HG03135 (cell line): ENCODE results near the gene NR2F6.

Experiments
- ATAC-seq: cut with Tn5 transposase; IDR thresholded peaks from one replicate; pipeline ENCODE4 v1.9.1; 2021; ENCODE audit warnings: mild to moderate bottlenecking, moderate library complexity; ENCODE audit not compliant: unreplicated experiment

The NR2F6 gene

DNA sequence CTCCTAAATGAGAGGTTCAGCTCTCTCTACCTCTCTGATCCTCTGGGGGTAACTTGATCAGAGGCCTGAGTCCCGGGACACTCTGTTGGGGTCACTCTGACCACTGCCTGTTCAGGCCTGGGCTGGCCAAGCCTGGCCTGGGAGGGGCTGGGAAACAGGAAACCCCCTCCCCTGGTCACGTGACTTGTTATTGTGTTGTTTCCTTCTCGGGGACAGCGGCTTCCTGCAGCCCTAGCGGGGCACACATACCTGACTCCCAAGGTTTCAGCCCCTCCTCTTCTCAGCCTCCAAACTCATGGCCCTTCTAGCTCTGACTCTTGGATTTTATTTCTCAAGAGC, 18.9 kb upstream of the NR2F6 start, which contains the start of gene USHBP1:
TSS of gene USHBP1 (minus strand) at position 105 of the 339 bp plus-strand sequence. CDS start 446 bp downstream, outside the sequence.
- no peak for ATAC-seq

DNA sequence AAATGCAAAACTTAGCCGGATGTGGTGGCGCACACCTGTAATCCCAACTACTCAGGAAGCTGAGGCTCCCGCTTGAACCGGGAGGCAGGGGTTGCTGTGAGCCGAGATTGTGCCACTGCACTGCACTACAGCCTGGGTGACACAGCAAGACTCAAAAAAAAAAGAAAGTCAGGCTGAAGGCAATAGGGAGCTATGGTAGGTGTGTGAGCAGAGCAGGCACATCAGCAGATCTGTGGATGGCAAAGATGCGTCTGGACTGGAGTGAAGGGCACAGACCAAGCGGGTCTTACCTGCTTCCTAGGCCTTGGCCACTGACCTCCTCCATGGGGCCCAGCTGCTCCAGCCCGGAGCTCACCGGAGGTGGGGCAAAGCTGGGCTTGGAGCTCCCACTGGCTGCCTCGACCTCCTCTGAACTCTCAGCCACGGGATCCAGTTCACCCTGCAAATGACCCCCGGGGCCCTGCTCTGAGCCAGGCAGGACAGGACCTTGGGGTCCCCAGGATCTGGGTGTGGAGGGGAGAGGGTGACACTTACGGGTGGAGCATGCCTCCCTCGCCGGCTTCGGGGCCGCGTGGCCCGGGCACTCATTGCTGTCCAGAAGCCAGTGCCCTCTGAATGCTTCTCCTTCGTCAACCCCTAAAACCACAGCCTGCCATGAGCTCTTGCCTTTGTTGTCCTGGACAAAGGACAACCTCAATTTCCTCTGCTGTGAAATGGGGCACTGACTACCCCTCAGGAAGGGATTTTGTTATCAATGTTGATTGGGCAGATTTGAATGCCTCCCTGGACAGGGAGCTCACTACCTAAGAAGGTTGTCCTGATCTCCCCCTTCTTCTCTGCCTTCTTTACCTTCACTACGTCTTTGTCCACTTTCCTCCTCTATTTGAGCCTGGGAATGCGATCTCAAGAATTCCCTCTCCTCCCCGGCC, 18.3 kb upstream of the NR2F6 start:
- no peak for ATAC-seq

DNA sequence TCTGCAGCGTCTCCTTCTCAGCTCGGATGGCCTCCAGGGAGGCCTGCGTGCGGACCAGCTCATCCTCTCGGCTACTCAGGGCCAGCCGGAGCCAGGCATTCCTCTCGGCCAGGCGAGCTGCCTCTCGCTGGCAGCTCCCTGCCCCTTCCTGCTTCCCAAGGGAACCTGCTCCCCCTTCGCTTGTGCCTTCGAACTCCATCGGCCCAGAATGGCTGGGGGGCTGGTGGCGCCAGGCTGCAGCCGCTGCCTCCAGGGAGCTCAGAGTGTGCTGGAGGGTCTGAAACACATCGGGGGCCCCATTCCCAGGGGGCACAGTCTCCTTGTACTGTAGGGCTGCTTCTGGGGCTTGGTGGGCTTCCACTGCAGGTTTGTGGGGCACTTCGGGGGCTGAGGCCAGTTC, 16.8 kb upstream of the NR2F6 start:
- ATAC-seq, result no peak

DNA sequence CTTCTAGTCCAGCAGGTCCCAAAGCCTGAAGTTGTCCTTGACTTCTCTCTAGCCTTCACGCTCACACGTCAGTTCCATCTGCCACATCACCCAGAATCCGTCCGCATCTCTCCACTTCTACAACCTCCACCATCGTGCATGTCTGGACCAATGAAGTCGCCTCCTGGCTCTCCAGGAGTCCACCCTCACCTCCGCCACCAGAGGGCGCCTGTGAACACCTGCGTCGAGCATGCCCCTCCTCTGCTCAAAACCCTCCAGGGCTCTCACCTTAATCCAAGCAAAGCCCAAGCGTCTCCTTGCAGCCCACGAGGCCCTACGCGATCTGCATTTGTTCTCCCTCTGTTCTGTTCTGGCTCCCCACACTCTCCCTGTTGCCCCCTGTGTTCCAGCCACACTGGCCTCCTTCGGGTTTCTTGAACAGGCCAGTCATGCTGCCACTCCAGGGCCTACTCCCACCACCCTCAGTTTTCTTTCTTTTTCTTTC, 15.2 kb upstream of the NR2F6 start:
- ATAC-seq, result no peak

DNA sequence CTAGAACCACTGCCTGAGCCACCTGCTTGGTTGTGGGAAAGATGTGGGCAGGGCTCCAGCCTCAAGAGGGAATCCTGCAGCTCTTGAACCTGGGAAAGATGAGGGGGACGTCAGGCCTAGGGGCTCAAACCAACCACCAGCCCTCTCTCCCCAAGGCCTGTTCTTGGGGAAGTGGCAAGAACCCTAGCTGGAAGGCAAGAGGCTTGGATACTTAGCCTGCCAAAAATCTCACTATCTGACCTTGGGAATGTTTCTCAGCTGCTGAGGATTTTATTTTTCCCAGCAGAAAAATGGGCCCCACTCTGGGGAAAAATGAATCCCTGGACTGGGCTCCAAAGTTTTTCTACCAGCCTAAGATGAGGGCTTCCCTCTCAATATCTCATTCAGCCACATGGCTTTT, 14.2 kb upstream of the NR2F6 start:
- ATAC-seq, result no peak

DNA sequence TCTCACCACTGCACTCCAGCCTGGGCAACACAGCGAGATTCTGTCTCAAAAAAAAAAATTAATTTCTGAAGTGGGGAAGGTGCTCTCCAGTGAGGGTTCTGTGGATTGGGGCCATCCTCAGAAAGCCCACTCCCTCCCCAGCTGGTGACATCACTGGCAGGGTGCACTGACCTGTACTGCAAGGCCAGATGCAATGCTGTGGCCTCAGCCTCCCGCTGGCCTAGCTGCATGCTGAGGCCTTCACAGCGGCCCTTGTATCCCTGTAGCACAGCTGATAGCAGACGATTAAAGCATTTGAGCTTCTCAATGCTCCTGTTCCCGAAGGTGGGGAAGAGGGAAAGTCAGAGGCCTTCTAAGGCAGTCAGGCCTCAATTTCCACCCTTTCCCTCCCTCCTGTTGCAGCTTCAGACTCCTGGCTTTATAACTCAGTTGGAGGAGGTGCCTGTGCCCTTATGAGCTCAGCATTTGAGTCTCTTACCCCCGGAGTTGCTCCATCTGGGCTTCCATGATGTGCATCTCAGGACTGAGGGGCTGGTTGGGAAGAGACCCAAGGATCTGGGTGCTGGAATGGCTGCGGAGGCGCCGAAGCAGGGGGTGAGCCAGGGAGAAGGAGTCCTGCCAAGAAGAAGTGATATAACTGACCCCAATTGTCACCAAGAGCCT, 13.5 kb upstream of the NR2F6 start:
- ATAC-seq, result no peak

DNA sequence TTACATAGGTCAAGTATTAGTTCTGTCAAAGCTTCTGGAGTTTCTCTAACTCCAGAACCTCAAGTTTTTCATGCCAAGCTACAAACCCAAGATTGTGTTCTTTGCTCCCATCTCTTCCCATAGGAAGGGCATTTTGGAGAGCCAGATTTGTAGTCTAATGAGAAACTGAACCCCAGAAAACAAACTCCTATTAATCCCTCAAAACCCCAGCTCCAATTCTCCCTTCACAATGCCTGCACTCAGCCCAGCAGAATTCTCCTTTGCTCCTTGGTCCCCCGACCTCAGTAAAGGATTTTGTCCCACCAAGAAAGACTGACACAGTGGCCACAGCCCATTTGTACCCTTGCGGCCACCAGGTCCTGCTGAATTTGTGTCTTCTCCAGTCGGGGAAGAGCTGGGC, 10.4 kb upstream of the NR2F6 start:
- ATAC-seq, result no peak

DNA sequence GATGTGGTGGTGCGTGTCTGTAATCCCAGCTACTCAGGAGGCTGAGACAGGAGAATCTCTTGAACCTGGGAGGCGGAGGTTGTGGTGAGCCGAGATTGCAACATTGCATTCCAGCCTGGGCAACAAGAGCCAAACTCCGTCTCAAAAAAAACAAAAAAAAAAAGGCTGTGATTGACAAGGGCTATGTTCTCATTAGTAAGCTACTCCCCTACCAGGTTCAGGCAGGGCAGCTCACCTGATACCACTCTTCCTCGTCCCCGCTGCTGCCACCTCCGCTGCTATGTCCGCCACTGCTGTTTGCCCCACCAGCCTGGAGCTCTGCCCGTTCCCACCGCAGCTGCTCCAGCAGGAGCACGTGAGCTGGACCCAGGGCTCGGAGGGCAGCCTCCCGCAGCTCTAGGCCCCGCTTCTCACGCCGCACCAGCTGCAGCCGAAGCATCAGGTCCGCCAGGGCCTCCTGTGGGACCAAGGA, 9.5 kb upstream of the NR2F6 start:
- ATAC-seq, result no peak

DNA sequence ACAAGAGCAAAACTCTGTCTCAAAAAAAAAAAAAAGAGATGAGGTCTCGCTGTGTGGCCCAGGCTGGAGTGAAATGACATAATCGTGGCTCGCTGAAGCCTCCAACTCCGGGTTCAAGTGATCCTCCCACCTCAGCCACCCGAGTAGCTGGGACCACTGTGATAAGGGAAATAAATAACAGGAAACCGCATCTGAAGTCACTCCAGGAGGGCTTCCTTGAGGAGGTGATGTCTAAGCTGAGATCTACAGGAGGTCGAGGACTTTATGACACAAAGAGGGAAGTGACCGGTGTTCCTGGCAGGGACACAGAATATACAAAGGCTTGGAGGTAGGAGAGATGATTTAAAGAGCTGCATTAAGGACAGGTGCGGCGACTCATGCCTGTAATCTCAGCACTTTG, 8.9 kb upstream of the NR2F6 start:
- ATAC-seq, result no peak

DNA sequence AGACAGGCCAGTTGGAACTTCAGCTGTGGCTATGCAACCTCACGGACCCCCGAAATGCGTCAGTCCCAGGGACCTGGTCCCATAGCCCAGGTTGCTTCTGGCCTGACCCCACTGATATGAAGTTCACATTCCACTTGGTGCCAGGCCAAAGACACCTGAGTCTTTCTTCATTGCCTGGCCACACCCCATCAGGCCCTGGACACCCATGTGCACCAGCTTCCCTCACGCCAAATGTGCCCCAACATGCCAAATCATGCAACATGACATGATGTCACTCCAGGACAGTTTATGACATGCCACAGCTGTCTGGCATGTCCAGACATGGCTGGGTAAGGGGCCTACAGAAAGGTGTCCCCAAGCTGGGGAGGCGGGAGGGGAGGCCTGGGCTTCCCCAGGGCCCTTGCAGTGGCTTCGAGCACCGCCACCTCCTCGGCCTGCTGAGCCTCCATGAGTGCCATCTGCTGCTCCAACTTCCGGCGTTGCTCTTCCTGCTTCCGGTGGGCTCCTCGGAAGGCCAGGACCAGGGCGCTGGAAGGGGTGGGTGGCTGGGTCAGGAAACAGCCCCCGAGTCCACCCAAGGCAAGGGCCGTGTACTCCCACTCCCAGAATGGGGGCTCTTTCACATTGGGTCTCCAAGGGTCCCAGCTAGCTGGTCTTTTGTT, 4.3 kb upstream of the NR2F6 start:
- ATAC-seq, result no peak

DNA sequence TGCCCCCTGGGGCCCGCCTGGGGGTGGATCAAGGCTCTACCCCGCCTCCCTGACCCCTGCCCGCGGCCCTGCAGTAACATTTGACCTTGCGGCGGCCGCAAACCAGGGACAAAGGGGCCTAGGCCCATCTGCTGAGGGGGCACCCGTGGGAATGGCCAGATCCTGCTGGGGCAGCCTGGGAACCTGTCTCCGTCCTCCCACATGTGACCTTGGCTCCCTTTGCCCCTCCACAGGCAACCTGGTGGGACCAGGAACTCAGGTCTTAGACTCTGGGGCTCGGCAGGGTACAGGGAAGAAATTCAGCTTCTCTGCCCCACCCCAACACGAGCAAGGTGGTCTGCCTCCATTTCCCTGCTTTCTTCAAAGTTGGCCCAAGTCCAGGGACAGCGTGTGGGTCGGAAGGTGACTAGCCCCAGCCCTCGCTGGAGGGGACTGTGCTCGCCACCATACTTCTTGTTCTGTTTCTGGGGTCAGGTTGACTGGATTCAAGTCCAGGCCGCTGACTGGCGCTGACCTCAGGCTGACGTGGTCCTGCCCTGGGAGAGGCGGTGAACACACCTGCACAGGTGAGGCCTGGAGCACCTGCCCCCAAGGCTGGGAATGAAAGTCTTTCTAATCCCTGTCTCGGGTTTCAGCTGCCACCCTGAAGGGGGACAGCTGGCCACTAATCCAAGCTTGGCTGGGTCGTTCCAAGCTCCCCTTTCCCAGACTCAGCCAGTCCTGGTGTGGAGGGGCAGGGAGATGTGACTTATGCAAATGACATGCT, 2.5 kb upstream of the NR2F6 start:
- ATAC-seq, result no peak

DNA sequence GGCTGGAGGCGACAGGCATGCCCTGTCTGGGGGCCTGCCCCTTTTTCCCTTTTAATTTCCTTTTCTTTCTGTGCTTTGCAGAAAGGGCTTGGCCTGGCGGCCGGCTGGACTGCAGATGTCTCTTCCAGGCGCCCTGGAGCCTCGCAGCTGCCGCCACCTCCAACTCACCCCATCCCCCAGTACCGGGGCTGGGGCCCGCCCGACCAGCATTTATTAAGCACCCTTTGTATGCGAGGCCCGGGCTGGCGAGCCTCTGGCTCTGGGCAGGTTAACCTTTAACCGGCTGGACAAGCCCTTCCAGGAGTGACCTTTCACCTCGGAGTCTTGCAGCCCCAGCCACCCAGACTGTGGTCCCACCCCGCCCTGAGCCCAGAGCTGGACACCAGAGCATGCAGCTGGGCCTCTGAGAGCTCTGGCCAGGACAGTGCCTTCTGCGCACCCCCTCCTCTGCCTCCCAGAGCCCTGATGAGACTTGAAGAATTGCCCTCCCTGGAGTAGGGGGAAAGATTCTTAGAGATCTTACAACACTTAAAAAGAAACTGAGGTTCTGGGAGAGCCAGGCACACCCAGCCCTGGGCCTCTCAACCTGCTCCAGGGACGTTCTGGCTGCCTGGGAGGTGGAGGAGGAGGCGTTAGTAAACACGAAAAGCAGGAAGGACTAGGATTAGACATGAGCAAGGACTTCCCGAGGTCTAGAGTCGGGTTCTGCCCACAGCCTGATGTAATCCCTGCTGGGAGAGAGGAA, 1.1 kb upstream of the NR2F6 start:
- peak; percentile 11 for ATAC-seq

DNA sequence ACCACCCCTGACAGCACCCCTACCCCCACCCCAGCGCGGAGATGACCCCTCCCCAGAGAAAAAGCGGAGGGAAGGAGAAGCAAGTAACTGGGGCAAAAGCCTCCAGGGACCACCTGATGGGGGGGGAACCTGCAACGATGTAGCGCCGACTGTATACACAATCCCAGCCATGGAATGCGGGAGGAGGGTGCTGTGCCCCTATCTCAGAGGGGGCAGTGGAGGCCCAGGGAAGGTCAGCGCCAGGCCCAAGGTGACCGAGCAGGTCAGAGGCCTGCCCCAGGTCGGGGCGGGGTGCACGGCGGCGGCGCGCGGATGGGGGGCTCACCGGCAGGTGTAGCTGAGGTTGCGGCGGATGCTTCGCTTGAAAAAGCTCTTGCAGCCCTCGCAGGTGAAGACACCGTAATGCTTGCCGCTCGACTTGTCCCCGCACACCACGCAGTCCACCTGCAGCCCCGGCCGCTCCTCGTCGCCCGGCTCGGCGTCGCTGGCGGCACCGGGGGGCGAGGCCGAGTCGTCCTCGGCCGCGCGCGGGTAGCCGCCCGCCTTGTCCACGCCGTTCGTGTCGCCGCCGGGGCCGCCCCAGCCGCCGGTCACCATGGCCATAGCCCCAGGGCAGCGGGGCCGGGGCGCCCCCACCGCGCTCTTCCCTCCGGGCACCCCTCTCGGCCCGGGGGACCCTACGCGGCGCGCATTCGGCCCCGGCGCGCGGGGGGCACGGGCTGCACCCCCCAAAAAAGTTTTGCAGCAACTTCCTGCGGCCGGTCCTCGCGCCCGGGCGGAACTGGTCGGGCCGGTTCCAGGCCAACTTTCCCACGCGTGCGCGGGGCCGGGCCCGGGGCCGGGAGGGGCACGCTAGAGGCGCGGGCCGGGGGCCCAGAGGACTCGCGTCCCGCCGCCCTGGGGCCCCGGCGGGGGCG, 843 bp downstream of the NR2F6 start:
- no peak for ATAC-seq

DNA sequence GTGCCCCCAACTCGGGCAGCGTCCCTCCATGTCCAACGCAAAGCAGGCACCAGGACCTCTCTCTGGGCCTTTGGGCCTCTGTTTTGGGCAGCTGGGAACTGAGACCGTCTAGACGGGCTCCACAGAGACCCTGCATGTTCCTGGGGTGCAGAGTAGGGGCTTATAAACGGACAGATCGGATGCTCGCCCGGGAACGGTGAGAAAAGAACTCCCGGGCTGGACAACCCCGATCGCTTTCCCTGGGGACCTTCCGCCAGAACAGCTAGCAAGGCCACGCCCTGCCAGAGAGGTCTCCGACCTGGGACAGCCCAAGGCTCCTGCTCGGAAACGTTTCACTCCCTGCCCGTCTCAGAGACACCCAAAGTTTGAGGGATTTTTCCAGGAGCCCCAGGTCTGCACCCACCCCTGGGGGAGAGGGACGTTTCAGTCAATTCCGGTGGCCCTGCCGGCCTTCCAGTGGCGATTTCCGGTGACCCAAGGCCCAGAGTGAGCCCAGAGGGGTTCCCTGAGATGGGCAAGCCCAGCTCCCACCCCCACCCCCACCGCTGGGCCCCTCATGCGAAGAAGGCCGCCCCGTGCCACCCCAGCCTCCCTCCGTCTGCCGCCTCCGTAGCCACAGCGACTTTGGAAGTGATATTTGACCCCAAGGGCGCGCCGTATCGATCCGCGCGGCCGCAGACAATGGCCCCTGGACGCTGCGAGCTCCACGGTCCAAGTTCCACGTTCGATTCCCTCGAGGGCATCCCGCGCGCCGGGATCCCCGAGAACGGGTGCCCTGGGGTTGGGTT, 1.7 kb downstream of the NR2F6 start:
- no peak for ATAC-seq

DNA sequence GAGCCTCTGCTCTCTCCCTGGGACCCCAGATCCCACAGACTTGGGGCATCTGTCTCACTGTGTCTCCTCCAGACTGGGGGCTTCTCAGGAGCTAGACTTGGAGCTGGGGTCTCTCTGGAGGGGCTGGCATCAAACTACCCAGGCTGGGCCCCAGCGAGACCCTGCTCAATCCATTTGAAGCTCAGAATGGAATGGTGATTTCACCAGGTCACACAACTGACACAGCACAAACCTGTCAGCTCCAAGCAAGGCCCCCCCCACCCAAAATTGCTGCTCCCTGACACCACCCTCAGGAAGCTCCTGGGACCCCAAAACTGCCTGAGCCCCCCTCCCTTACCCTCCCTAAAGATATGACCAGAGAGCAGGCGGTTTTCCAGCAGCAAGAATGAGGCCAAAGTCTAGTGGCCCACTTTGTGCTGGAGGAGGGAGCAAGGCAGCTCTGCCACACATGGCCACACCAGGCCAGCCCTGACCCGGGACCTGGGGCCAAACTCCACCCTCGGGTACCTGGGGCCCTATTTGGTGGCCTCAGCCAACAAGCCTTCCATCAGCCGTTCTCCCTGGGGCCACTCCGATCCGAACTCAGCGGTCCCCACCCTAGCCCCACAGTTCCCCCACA, 2.4 kb downstream of the NR2F6 start:
- no peak for ATAC-seq

DNA sequence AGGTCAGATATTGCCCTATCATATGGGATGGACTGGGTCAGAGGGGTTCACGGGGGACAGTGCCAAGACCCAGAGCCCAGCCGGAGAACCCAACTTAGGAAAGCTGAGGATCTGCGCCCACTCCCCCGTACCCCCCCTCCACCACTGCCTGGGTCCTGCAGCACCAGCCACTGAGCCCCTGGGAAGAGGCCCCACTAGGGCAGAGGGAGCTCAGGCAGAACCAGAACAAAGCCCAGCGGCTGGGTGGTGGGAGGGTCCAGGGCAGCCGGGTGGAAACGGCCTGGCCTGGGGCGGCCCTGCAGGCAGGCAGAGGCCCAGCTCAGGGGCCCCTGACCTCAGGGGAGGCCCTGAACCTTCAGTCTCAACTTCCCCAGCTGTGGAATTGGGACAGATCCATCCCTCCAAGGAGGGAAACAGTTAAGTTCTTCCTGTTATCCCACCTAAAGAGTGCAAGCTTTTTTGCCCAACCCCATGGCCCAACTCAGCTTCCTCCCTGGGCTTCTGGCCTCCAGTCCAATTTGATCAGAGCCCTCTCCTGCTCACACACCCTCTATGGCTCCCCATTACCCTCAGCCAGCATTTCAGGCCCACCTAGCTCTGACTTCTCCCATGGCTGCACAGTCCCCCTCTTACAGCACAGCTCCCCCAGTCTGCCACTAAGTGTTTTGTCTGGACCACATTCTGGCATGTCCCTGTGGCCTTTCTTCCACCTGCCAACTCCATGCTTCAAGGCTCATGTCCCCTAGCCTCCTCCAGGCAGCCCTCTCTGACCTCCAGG, 3.1 kb downstream of the NR2F6 start:
- no peak for ATAC-seq

DNA sequence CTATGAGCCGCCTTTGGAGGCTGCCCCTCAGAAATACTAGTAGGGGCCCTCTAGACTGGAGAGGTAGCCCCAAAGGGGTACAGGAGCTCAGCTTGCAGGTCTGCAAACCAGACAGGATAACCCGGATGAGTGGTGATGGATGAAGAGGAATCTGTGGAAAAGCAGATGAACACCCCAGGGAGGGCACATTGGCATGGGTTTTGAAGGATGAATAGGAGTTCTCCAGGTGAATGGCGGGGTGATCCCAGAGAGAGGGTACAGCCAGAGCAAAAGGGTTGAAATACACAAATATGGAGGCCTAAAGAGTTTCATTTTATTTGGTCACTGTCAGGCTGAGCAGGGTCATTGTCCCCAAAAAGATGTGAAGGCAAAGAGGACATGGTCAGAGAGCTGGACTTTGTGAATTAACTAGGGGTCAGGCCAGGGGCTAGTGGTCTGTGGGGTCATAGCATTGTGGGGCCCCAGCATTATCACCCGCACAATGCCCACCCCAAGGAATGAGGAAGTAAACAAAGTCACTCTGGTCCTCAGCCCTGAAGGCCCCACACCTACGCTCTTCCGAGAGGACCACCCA, 4.8 kb downstream of the NR2F6 start:
- no peak for ATAC-seq
